HEK293T (cell line): Measurements from ENCODE around the gene UBE2N.

ENCODE experiments used
- ARNT ChIP-seq: fragments of 450-650 bp; IDR thresholded peaks from 2 replicates; pipeline ENCODE4 v1.6.1; 2017; ENCODE audit warnings: mild to moderate bottlenecking
- FOXA1 ChIP-seq: fragments of 450-650 bp; IDR thresholded peaks from 2 replicates; pipeline ENCODE4 v1.6.1; 2016; ENCODE audit warnings: mild to moderate bottlenecking
- FOXK2 ChIP-seq: fragments of 450-650 bp; IDR thresholded peaks from 2 replicates; pipeline ENCODE4 v1.6.1; 2016; ENCODE audit warnings: mild to moderate bottlenecking
- FOXM1 ChIP-seq: fragments of 450-650 bp; IDR thresholded peaks from 2 replicates; pipeline ENCODE4 v1.6.1; 2017; ENCODE audit warnings: mild to moderate bottlenecking, borderline replicate concordance
- SP1 ChIP-seq: fragments of 450-650 bp; IDR thresholded peaks from 2 replicates; pipeline ENCODE4 v1.6.1; 2017
- SUZ12 ChIP-seq: fragments of 450-650 bp; IDR thresholded peaks from 2 replicates; pipeline ENCODE4 v1.6.1; 2016; ENCODE audit warnings: mild to moderate bottlenecking
- TARDBP ChIP-seq: fragments of 450-650 bp; IDR thresholded peaks from 2 replicates; pipeline ENCODE4 v1.6.1; 2016
- ZNF384 ChIP-seq: fragments of 450-650 bp; IDR thresholded peaks from 2 replicates; pipeline ENCODE4 v1.6.1; 2016

DNA sequence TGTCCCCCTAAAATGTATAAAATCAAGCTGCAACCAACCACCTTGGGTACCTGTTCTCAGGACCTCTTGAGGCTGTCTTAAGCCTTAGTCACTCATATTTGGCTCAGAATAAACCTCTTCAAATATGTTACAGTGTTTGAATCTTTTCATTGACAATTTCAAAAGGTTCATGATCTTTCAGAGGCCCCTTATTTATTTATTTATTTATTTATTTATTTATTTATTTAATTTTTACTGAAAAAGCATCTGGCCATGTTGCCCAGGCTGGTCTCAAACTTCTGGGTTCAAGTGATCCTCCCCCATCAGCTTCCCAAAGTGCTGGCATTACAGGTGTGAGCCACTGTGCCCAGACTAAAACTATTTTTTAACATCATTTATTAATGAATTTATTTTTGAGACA lies 72.2 kb downstream of the UBE2N start:
- TF ChIP-seq SUZ12 (no peak), FOXM1 (no peak), TARDBP (no peak), ZNF384 (no peak), FOXA1 (no peak), ARNT (no peak), FOXK2 (no peak), SP1 (no peak)
